PFSK-1 (cell line): ENCODE data around the gene ACAD8.

ENCODE experiments used
- FOXP2 ChIP-seq: optimal IDR thresholded peaks from 2 replicates; pipeline ENCODE3; 2011; ENCODE audit warnings: borderline replicate concordance, control low read depth, inconsistent platforms; ENCODE audit not compliant: insufficient read depth; ENCODE audit errors: extremely low read length, extremely low read depth
- POLR2AphosphoS5 ChIP-seq: IDR thresholded peaks from 2 replicates; pipeline ENCODE4 v1.6.1; 2012; ENCODE audit warnings: low read depth, mild to moderate bottlenecking, control low read depth, low read length, moderate library complexity
- SIN3A ChIP-seq: IDR thresholded peaks from 2 replicates; pipeline ENCODE4 v1.6.1; 2012; ENCODE audit warnings: mild to moderate bottlenecking, low read length, moderate library complexity, borderline replicate concordance; ENCODE audit not compliant: insufficient read depth
- TAF1 ChIP-seq: IDR thresholded peaks from 2 replicates; pipeline ENCODE4 v1.6.1; 2012; ENCODE audit warnings: low read length, control low read depth, borderline replicate concordance; ENCODE audit not compliant: insufficient read depth
- TF ChIP-seq, protein P1 (sequence below), 2 experiments: IDR thresholded peaks; 2 replicates each; pipeline versions ENCODE4 v1.6.1 to v1.8.0; 2011 to 2012; ENCODE audit warnings: low read depth in 2 of 2, low read length in 2 of 2, control low read depth in 1 of 2, inconsistent platforms in 1 of 2, mild to moderate bottlenecking in 1 of 2, moderate library complexity in 1 of 2; ENCODE audit not compliant: insufficient read depth in 1 of 2

The ACAD8 gene

DNA sequence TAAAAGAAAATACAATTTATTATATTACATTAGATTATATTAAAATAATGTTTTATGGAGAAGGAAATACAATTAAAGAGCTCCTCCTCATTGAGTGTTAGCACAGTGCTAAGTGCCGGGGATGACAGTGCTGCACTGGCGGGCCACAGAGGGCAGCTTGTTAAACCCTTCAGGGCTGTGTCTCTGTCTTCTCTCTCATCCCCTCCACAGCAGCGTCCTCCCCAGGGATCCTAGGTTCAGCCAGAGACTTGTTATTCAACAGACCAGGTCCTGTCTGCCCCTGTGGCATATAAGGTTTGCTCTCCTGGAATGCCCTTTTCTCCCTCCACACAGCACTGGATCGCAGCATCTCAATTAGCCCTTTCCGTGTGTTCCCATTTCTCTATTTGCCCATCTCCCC, 14.4 kb upstream of the ACAD8 start:
- TF ChIP-seq FOXP2: no peak
- TF ChIP-seq TAF1: no peak
- TF ChIP-seq SIN3A: no peak
- TF ChIP-seq, protein P1, sequence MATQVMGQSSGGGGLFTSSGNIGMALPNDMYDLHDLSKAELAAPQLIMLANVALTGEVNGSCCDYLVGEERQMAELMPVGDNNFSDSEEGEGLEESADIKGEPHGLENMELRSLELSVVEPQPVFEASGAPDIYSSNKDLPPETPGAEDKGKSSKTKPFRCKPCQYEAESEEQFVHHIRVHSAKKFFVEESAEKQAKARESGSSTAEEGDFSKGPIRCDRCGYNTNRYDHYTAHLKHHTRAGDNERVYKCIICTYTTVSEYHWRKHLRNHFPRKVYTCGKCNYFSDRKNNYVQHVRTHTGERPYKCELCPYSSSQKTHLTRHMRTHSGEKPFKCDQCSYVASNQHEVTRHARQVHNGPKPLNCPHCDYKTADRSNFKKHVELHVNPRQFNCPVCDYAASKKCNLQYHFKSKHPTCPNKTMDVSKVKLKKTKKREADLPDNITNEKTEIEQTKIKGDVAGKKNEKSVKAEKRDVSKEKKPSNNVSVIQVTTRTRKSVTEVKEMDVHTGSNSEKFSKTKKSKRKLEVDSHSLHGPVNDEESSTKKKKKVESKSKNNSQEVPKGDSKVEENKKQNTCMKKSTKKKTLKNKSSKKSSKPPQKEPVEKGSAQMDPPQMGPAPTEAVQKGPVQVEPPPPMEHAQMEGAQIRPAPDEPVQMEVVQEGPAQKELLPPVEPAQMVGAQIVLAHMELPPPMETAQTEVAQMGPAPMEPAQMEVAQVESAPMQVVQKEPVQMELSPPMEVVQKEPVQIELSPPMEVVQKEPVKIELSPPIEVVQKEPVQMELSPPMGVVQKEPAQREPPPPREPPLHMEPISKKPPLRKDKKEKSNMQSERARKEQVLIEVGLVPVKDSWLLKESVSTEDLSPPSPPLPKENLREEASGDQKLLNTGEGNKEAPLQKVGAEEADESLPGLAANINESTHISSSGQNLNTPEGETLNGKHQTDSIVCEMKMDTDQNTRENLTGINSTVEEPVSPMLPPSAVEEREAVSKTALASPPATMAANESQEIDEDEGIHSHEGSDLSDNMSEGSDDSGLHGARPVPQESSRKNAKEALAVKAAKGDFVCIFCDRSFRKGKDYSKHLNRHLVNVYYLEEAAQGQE (IDR thresholded peaks at IDR 0.05; ENCODE audit: insufficient read depth in 1 of 2, low read depth in 2 of 2, low read length in 2 of 2): no peak
- no peak for TF ChIP-seq POLR2AphosphoS5

DNA sequence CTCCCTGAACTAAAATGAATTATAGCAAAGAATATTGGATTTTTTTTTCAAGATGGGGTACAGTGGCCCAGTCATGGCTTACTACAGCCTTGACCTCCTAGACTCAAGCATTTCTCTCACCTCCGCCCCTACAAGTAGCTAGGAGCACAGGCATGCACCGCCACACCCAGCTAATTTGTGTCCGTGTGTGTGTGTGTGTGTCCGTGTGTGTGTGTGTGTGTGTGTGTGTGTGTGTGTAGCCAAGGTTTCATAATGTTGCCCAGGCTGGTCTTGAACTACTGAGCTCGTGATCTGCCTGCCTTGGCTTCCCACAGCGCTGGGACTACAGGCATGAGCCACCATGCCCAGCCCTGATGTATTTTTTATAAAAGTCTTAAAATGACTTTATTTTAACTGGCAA, 12.8 kb upstream of the ACAD8 start:
- TF ChIP-seq POLR2AphosphoS5: no peak
- TF ChIP-seq, protein P1 (IDR thresholded peaks at IDR 0.05; ENCODE audit: insufficient read depth in 1 of 2, low read depth in 2 of 2, low read length in 2 of 2): no peak
- no peak for TF ChIP-seq TAF1
- TF ChIP-seq SIN3A: no peak
- no peak for TF ChIP-seq FOXP2

DNA sequence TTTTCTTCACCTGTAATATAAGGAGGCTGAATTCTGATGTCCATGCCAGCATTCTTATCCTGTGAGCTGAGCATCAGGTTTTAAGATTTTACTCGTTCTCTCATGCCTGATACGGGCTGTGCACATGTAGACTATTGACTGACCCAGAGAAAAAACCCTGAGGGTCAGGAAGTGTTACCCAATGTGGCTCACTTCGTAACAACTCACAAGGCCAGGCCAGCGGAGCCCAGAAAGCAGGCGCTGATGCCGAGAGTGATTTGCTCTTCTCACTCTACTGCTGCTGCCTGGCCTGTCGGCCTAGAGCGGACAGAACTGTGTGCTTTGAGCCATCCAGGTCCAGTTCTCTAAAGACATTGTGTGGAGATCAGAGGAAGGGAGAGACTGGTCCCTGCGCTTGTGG, 11.0 kb upstream of the ACAD8 start:
- TF ChIP-seq POLR2AphosphoS5: no peak
- no peak for TF ChIP-seq SIN3A
- TF ChIP-seq, protein P1 (IDR thresholded peaks at IDR 0.05; ENCODE audit: insufficient read depth in 1 of 2, low read depth in 2 of 2, low read length in 2 of 2): no peak
- no peak for TF ChIP-seq FOXP2
- TF ChIP-seq TAF1: no peak

DNA sequence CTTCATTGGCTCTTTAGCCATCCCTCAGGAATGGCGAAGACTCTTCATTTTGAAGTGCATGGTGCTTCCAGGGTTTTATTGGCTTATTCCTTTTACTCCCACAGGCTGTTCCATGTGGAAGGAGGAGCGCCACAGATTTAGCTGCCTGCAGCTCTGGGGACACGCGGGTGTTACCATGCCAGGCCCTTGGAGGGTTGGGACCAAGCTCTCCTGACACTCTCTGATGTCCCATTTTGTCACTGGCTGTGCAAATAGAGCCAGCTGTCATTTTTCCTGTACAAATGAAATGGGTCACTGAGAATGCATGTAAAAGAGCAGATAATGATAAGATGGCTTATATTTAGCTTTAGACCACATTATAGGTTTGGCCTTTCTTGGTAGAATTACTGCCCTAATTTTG, 9.5 kb upstream of the ACAD8 start:
- TF ChIP-seq TAF1 (no peak), POLR2AphosphoS5 (no peak), SIN3A (no peak), FOXP2 (no peak)
- TF ChIP-seq, protein P1 (IDR thresholded peaks at IDR 0.05; ENCODE audit: insufficient read depth in 1 of 2, low read depth in 2 of 2, low read length in 2 of 2): no peak

DNA sequence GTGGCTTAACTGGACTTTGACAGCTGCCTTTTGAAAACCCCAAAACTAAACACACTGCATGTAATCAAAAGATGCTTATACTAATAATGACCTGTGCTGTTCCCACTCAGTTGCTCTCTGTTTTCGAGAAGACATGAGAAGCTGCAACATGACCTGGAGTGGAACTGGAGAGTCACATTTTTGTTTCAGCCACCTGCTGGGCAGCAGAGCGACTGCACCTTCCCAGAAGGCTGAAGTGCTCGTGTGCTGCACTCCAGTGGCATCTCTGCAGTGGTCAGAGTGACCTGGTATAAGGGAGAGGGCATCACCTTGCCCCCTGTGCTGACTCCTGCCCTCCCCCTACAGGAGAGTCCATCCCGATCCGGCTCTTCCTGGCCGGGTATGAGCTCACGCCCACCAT, 8.8 kb upstream of the ACAD8 start:
- TF ChIP-seq TAF1 (no peak), SIN3A (no peak), FOXP2 (no peak), POLR2AphosphoS5 (no peak)
- TF ChIP-seq, protein P1 (IDR thresholded peaks at IDR 0.05; ENCODE audit: insufficient read depth in 1 of 2, low read depth in 2 of 2, low read length in 2 of 2): no peak
